Stimulated activated naive B cell treated with anti-CD40 and anti-IgM and Interleukin-4, amounts not matched to agents 10 μg/mL and 1 μg/mL and 100 μg/mL, for 72 hours (primary cell): ENCODE data around the gene HNRNPA0.
A peak's percentile ranks its signal among the peaks of the same experiment; 100 is the strongest.
"Not testable (repeated sequence)": the region's sequence is repeated elsewhere in the genome, so short reads cannot be mapped to it uniquely, and the experiment has no call there.

ENCODE experiments used
- ATAC-seq, 2 donors: fragments of 150-1000 bp; cut with Tn5 transposase; replicated peaks; 2 replicates each; pipeline ENCODE4 v1.10.0; 2021; ENCODE audit warnings: moderate library complexity in 1 of 2
- DNase-seq: peaks from one replicate; pipeline ENCODE4 v3.0.0; 2021
- H3K27ac Mint-ChIP-seq: one replicate; pipeline ENCODE4 v1.8.0; 2022; ENCODE audit warnings: mild to moderate bottlenecking, mixed read lengths
- H3K27me3 Mint-ChIP-seq, 2 donors: one replicate each; pipeline ENCODE4 v1.8.0; 2022; ENCODE audit warnings: mixed read lengths in 2 of 2
- H3K36me3 Mint-ChIP-seq, 2 donors: one replicate each; pipeline ENCODE4 v1.8.0; 2022; ENCODE audit warnings: mixed read lengths in 2 of 2, mild to moderate bottlenecking in 1 of 2
- H3K4me1 Mint-ChIP-seq, 2 donors: one replicate each; pipeline ENCODE4 v1.8.0; 2022; ENCODE audit warnings: mixed read lengths in 2 of 2, mild to moderate bottlenecking in 1 of 2
- H3K4me3 Mint-ChIP-seq, 2 donors: one replicate each; pipeline ENCODE4 v1.8.0; 2022; ENCODE audit warnings: mild to moderate bottlenecking in 2 of 2, mixed read lengths in 2 of 2, moderate library complexity in 1 of 2
- H3K9me3 Mint-ChIP-seq, 2 donors: one replicate each; pipeline ENCODE4 v1.8.0; 2022; ENCODE audit warnings: mixed read lengths in 2 of 2, mild to moderate bottlenecking in 1 of 2

The HNRNPA0 gene

GRCh38 chr5:137754188-137754960 lies at the start of gene HNRNPA0:
Gene HNRNPA0 (minus strand): TSS chr5:137754363. CDS start chr5:137754066, 297 bp downstream.
- Mint-ChIP-seq H3K27me3 (no peaks in the 10 kb centered on the region), H3K4me3 (peak within 1 kb of the TSS; percentile 93 to 95), H3K9me3 (no peaks in the 10 kb centered on the region), H3K4me1 (peaks cover 9 to 19% of the 10 kb centered on the region in 2 donors), H3K27ac (peak within 1 kb of the TSS; percentile 100), H3K36me3 (peaks cover 24 to 33% of the 10 kb centered on the region in 2 donors)
- DNase-seq (peak; percentile 96), ATAC-seq (peak; percentile 86 to 89)

GRCh38 chr5:137802282-137803210 lies 48.4 kb upstream of the HNRNPA0 start:
- ATAC-seq (no peak), DNase-seq (no peak)
- no peak overlapping the region for H3K4me3 Mint-ChIP-seq
- H3K9me3 Mint-ChIP-seq, result no peaks in the 10 kb centered on the region
- H3K36me3 Mint-ChIP-seq, result peaks cover 0 to 7% of the 10 kb centered on the region in 2 donors
- H3K27me3 Mint-ChIP-seq, result no peaks in the 10 kb centered on the region
- no peak overlapping the region for H3K27ac Mint-ChIP-seq
- peaks cover 2 to 3% of the 10 kb centered on the region in 2 donors for H3K4me1 Mint-ChIP-seq

- Mint-ChIP-seq H3K4me3 (no peak overlapping the region), H3K9me3 (no peaks in the 10 kb centered on the region), H3K4me1 (no peaks in the 10 kb centered on the region), H3K27ac (no peak overlapping the region), H3K36me3 (peaks cover 0 to 3% of the 10 kb centered on the region in 2 donors), H3K27me3 (no peaks in the 10 kb centered on the region)
- ATAC-seq, result no peak
- DNase-seq, result no peak
These were observed 46.7 kb upstream of the HNRNPA0 start for GRCh38 chr5:137800700-137801411.

- Mint-ChIP-seq H3K27ac (no peak overlapping the region), H3K36me3 (peaks cover 0 to 4% of the 10 kb centered on the region in 2 donors), H3K4me1 (no peaks in the 10 kb centered on the region), H3K27me3 (no peaks in the 10 kb centered on the region), H3K9me3 (no peaks in the 10 kb centered on the region), H3K4me3 (no peak overlapping the region)
- no peak for DNase-seq
- no peak for ATAC-seq
These were observed 42.1 kb upstream of the HNRNPA0 start for GRCh38 chr5:137796279-137796678.

- no peak overlapping the region for H3K4me3 Mint-ChIP-seq
- no peaks in the 10 kb centered on the region for H3K9me3 Mint-ChIP-seq
- no peak for ATAC-seq
- H3K27me3 Mint-ChIP-seq, result no peaks in the 10 kb centered on the region
- no peak for DNase-seq
- H3K27ac Mint-ChIP-seq, result no peak overlapping the region
- H3K36me3 Mint-ChIP-seq, result peaks cover 0 to 4% of the 10 kb centered on the region in 2 donors
- H3K4me1 Mint-ChIP-seq, result no peaks in the 10 kb centered on the region
These were observed 40.7 kb upstream of the HNRNPA0 start for GRCh38 chr5:137794863-137795262.

GRCh38 chr5:137792303-137792702 lies 38.1 kb upstream of the HNRNPA0 start:
- Mint-ChIP-seq H3K27me3 (no peaks in the 10 kb centered on the region), H3K9me3 (no peaks in the 10 kb centered on the region), H3K36me3 (peaks cover 3 to 8% of the 10 kb centered on the region in 2 donors), H3K4me3 (no peak overlapping the region), H3K4me1 (peaks cover 5 to 7% of the 10 kb centered on the region in 2 donors), H3K27ac (no peak overlapping the region)
- ATAC-seq (peak; percentile 41 to 62), DNase-seq (no peak)

- Mint-ChIP-seq H3K9me3 (no peaks in the 10 kb centered on the region), H3K27me3 (no peaks in the 10 kb centered on the region), H3K4me3 (no peak overlapping the region), H3K4me1 (peaks cover 10 to 12% of the 10 kb centered on the region in 2 donors), H3K27ac (no peak overlapping the region), H3K36me3 (peaks cover 5 to 8% of the 10 kb centered on the region in 2 donors)
- DNase-seq (no peak), ATAC-seq (no peak)
These were observed 37.6 kb upstream of the HNRNPA0 start for GRCh38 chr5:137791799-137792198.

- no peak for ATAC-seq
- no peak overlapping the region for H3K27ac Mint-ChIP-seq
These were observed 37.2 kb upstream of the HNRNPA0 start for GRCh38 chr5:137791387-137791786.

GRCh38 chr5:137788560-137788959 lies 34.4 kb upstream of the HNRNPA0 start:
- not testable (repeated sequence) for ATAC-seq

More at GRCh38 chr5:137791387-137791786, 37.2 kb upstream of the HNRNPA0 start:
- Mint-ChIP-seq H3K9me3 (no peaks in the 10 kb centered on the region), H3K4me3 (no peak overlapping the region), H3K4me1 (peaks cover 14 to 16% of the 10 kb centered on the region in 2 donors), H3K36me3 (peaks cover 5 to 12% of the 10 kb centered on the region in 2 donors), H3K27me3 (no peaks in the 10 kb centered on the region)
- no peak for DNase-seq

GRCh38 chr5:137782984-137783536 lies 28.9 kb upstream of the HNRNPA0 start:
- no peak overlapping the region for H3K27ac Mint-ChIP-seq
- peaks cover 13 to 17% of the 10 kb centered on the region in 2 donors for H3K4me1 Mint-ChIP-seq
- no peak overlapping the region for H3K4me3 Mint-ChIP-seq
- H3K27me3 Mint-ChIP-seq, result no peaks in the 10 kb centered on the region
- ATAC-seq (no peak), DNase-seq (no peak)
- peaks cover 7 to 19% of the 10 kb centered on the region in 2 donors for H3K36me3 Mint-ChIP-seq
- no peaks in the 10 kb centered on the region for H3K9me3 Mint-ChIP-seq

More at GRCh38 chr5:137788560-137788959, 34.4 kb upstream of the HNRNPA0 start:
- not testable (repeated sequence) for H3K9me3 Mint-ChIP-seq, H3K4me3 Mint-ChIP-seq, DNase-seq, H3K27ac Mint-ChIP-seq, H3K27me3 Mint-ChIP-seq
- Mint-ChIP-seq H3K36me3 (peaks cover 9 to 18% of the 10 kb centered on the region in 2 donors), H3K4me1 (peaks cover 14 to 17% of the 10 kb centered on the region in 2 donors)

GRCh38 chr5:137782055-137782454 lies 27.9 kb upstream of the HNRNPA0 start:
- Mint-ChIP-seq H3K36me3 (peaks cover 7 to 18% of the 10 kb centered on the region in 2 donors), H3K27ac (no peak overlapping the region), H3K4me3 (no peak overlapping the region), H3K4me1 (peaks cover 7% of the 10 kb centered on the region in 2 donors), H3K9me3 (no peaks in the 10 kb centered on the region), H3K27me3 (no peaks in the 10 kb centered on the region)
- no peak for DNase-seq
- peak; percentile 51 to 52 for ATAC-seq

GRCh38 chr5:137778772-137779564 lies 24.8 kb upstream of the HNRNPA0 start:
- no peak for DNase-seq
- no peak for ATAC-seq
- no peaks in the 10 kb centered on the region for H3K9me3 Mint-ChIP-seq
- no peak overlapping the region for H3K4me3 Mint-ChIP-seq
- no peaks in the 10 kb centered on the region for H3K27me3 Mint-ChIP-seq
- no peaks in the 10 kb centered on the region for H3K4me1 Mint-ChIP-seq
- peaks cover 5 to 12% of the 10 kb centered on the region in 2 donors for H3K36me3 Mint-ChIP-seq
- H3K27ac Mint-ChIP-seq, result no peak overlapping the region

GRCh38 chr5:137767937-137768336 lies 13.8 kb upstream of the HNRNPA0 start:
- H3K27me3 Mint-ChIP-seq, H3K27ac Mint-ChIP-seq, H3K4me1 Mint-ChIP-seq, DNase-seq, H3K4me3 Mint-ChIP-seq, ATAC-seq: not testable (repeated sequence)
- Mint-ChIP-seq H3K36me3 (peaks cover 25 to 42% of the 10 kb centered on the region in 2 donors), H3K9me3 (peaks cover 13 to 15% of the 10 kb centered on the region in 2 donors)
